HCT116 (cell line): ENCODE data around the gene CDK5RAP2. TPM values are rescaled to one million over a fixed set of nuclear protein-coding genes. Genes with fewer than 3 reads are reported as not detected.

Experiments used
- ATAC-seq: fragments of 200-7000 bp; cut with Tn5 transposase; 2 replicates; pipeline ENCODE4 v1.9.1; 2020; ENCODE audit warnings: mild to moderate bottlenecking, moderate library complexity
- BruUV-seq: library from RNA; stranded (reverse); fragments of 400-500 nt; replicated peaks from 2 replicates; lab custom pipeline; 2021; lab: Mats Ljungman, UMichigan
- CTCF ChIA-PET: fragments of 300-600 bp; sonication (Branson Sonifier 250); formaldehyde crosslinking; loops from one replicate; lab custom pipeline; 2021; ENCODE audit warnings: antibody characterized with exemption; lab: Charles Lee
- POLR2A ChIA-PET: fragments of 300-600, 350-600 bp; sonication (Branson Sonifier 250); formaldehyde crosslinking; loops from one replicate; lab custom pipeline; 2021; ENCODE audit warnings: antibody characterized with exemption; lab: Charles Lee
- RAD21 ChIA-PET, 2 experiments: fragments of 300-600 bp; sonication (Branson Sonifier 250); formaldehyde crosslinking; loops; one replicate each; lab custom pipeline; 2023; ENCODE audit warnings: low total read pairs in 2 of 2; ENCODE audit not compliant: uncharacterized antibody in 2 of 2, unreplicated experiment in 2 of 2, low non-redundant PET in 1 of 2; lab: Charles Lee
- DNase-seq: peaks from one replicate; pipeline ENCODE4 v3.0.0-alpha.2; 2010; ENCODE audit warnings: low read depth, low spot score
- H2AFZ ChIP-seq: fragments of 200-600 bp; shearing (Covaris generic), sonication (generic); 2 replicates; pipeline ENCODE4 v1.6.1; 2017; ENCODE audit warnings: low read depth, mixed run types, mixed read lengths, antibody characterized with exemption, low read length; ENCODE audit not compliant: poor library complexity, severe bottlenecking
- H3K27ac ChIP-seq: 2 replicates; pipeline ENCODE4 v1.5.1; 2012; ENCODE audit warnings: low read depth, low read length
- H3K27me3 ChIP-seq: fragments of 200-600 bp; sonication (generic); 2 replicates; pipeline ENCODE4 v1.6.1; 2016; ENCODE audit warnings: mixed run types, low read length, mixed read lengths; ENCODE audit not compliant: insufficient read depth
- H3K36me3 ChIP-seq, 2 experiments: fragments of 200-500 bp in 1 of 2; fragments of 200-600 bp in 1 of 2; sonication (Bioruptor generic) in 1 of 2; sonication (generic) in 1 of 2; 2 replicates each; pipeline versions ENCODE4 v1.5.1 to v1.6.1; 2014 to 2016; ENCODE audit warnings: low read length in 2 of 2, inconsistent platforms in 1 of 2, mixed read lengths in 1 of 2, mixed run types in 1 of 2; ENCODE audit not compliant: insufficient read depth in 2 of 2, control insufficient read depth in 1 of 2
- H3K4me1 ChIP-seq, 2 experiments: fragments of 200-600 bp in 1 of 2; sonication (generic) in 1 of 2; 2 replicates each; pipeline versions ENCODE4 v1.5.1 to v1.6.1; 2012 to 2017; ENCODE audit warnings: low read length in 2 of 2, inconsistent platforms in 1 of 2, mild to moderate bottlenecking in 1 of 2, mixed read lengths in 1 of 2, mixed run types in 1 of 2, moderate library complexity in 1 of 2; ENCODE audit not compliant: insufficient read depth in 2 of 2, control insufficient read depth in 1 of 2
- H3K4me2 ChIP-seq: fragments of 200-600 bp; sonication (generic); 2 replicates; pipeline ENCODE4 v1.6.1; 2017; ENCODE audit warnings: mixed run types, low read length, mixed read lengths
- H3K4me3 ChIP-seq, 2 experiments: fragments of 200-600 bp in 1 of 2; sonication (generic) in 1 of 2; replicated peaks in 1 of 2; 2 replicates each; pipeline ENCODE4 v1.5.1; 2011 to 2016; ENCODE audit warnings: low read length in 2 of 2, control low read depth in 1 of 2, low read depth in 1 of 2, mild to moderate bottlenecking in 1 of 2, mixed read lengths in 1 of 2, mixed run types in 1 of 2
- H3K79me2 ChIP-seq: fragments of 200-600 bp; sonication (generic); 2 replicates; pipeline ENCODE4 v1.6.1; 2017; ENCODE audit warnings: mild to moderate bottlenecking, mixed run types, low read length, moderate library complexity, mixed read lengths; ENCODE audit not compliant: insufficient read depth
- H3K9ac ChIP-seq: fragments of 200-600 bp; sonication (generic); 2 replicates; pipeline ENCODE4 v1.6.1; 2016; ENCODE audit warnings: low read length, mixed read lengths
- H3K9me2 ChIP-seq: fragments of 200-600 bp; sonication (generic), shearing (Covaris generic); 2 replicates; pipeline ENCODE4 v1.6.1; 2017; ENCODE audit warnings: mixed run types, mild to moderate bottlenecking, moderate library complexity; ENCODE audit not compliant: insufficient read depth
- H3K9me3 ChIP-seq, 2 experiments: fragments of 200-500 bp in 1 of 2; fragments of 200-600 bp in 1 of 2; sonication (Bioruptor generic) in 1 of 2; sonication (generic) in 1 of 2; 2 replicates each; pipeline ENCODE4 v1.6.1; 2014 to 2017; ENCODE audit warnings: low read length in 2 of 2, mixed read lengths in 2 of 2, inconsistent platforms in 1 of 2, low read depth in 1 of 2, mild to moderate bottlenecking in 1 of 2, mixed run types in 1 of 2, moderate library complexity in 1 of 2; ENCODE audit not compliant: control insufficient read depth in 1 of 2, insufficient read depth in 1 of 2
- H4K20me1 ChIP-seq: fragments of 200-600 bp; sonication (generic), shearing (Covaris generic); 2 replicates; pipeline ENCODE4 v1.6.1; 2017; ENCODE audit warnings: mixed run types, mild to moderate bottlenecking, moderate library complexity; ENCODE audit not compliant: insufficient read depth
- CBX3 ChIP-seq: IDR thresholded peaks from 2 replicates; pipeline ENCODE4 v1.6.1; 2012; ENCODE audit warnings: low read depth
- CEBPB ChIP-seq: IDR thresholded peaks from 2 replicates; pipeline ENCODE4 v1.6.1; 2012; ENCODE audit warnings: low read depth
- EGR1 ChIP-seq: IDR thresholded peaks from 2 replicates; pipeline ENCODE4 v1.6.1; 2012; ENCODE audit warnings: low read depth
- ELF1 ChIP-seq: IDR thresholded peaks from 2 replicates; pipeline ENCODE4 v1.6.1; 2012; ENCODE audit warnings: low read depth, borderline replicate concordance
- EZH2 ChIP-seq: fragments of 200-600 bp; sonication (generic); IDR thresholded peaks from 2 replicates; pipeline ENCODE4 v1.6.1; 2017; ENCODE audit warnings: antibody characterized with exemption, mixed run types
- EZH2phosphoT487 ChIP-seq: fragments of 200-600 bp; IDR thresholded peaks from 2 replicates; pipeline ENCODE4 v1.6.1; 2018; ENCODE audit warnings: antibody characterized with exemption, borderline replicate concordance
- FOSL1 ChIP-seq: IDR thresholded peaks from 2 replicates; pipeline ENCODE4 v1.6.1; 2012; ENCODE audit warnings: low read depth
- JUND ChIP-seq: IDR thresholded peaks from 2 replicates; pipeline ENCODE4 v1.6.1; 2012
- MAX ChIP-seq: IDR thresholded peaks from 2 replicates; pipeline ENCODE4 v1.6.1; 2012
- POLR2A ChIP-seq: IDR thresholded peaks from 2 replicates; pipeline ENCODE4 v1.7.0; 2011; ENCODE audit warnings: borderline replicate concordance; ENCODE audit not compliant: insufficient read depth, insufficient read length; ENCODE audit errors: extremely low read depth
- RAD21 ChIP-seq: IDR thresholded peaks from 2 replicates; pipeline ENCODE4 v1.6.1; 2012; ENCODE audit warnings: low read depth, mild to moderate bottlenecking
- SIN3A ChIP-seq: IDR thresholded peaks from 2 replicates; pipeline ENCODE4 v1.6.1; 2012; ENCODE audit warnings: low read depth
- SRF ChIP-seq: IDR thresholded peaks from 2 replicates; pipeline ENCODE4 v1.6.1; 2012; ENCODE audit warnings: low read depth
- YY1 ChIP-seq: IDR thresholded peaks from 2 replicates; pipeline ENCODE4 v1.6.1; 2011; ENCODE audit warnings: low read length, low read depth, moderate library complexity, mild to moderate bottlenecking; ENCODE audit not compliant: insufficient replicate concordance; ENCODE audit errors: extremely low read depth
- ZBTB33 ChIP-seq: IDR thresholded peaks from 2 replicates; pipeline ENCODE4 v1.6.1; 2011; ENCODE audit warnings: mild to moderate bottlenecking, low read length, moderate library complexity; ENCODE audit not compliant: insufficient replicate concordance; ENCODE audit errors: extremely low read depth
- ZFX ChIP-seq: fragments of 450-650 bp; IDR thresholded peaks from 2 replicates; pipeline ENCODE4 v1.6.1; 2017
- ZNF274 ChIP-seq: fragments of 200-500 bp; sonication (Bioruptor generic); IDR thresholded peaks from 2 replicates; pipeline ENCODE4 v1.6.1; 2014; ENCODE audit warnings: mild to moderate bottlenecking, low read depth, low read length, inconsistent platforms
- intact Hi-C: fragments of 100-400 bp; cut with micrococcal nuclease; formaldehyde crosslinking; loops from 2 replicates; pipeline ENCODE4 v1.10.0; 2022
- total RNA-seq: library from RNA; stranded (reverse); gene quantifications from one replicate; pipeline ENCODE4 v1.2.1, GENCODE V29; 2021; ENCODE audit not compliant: unreplicated experiment
- TF ChIP-seq, protein P1 (sequence below), 3 experiments: fragments of 200-600 bp in 1 of 3; sonication (generic) in 1 of 3; IDR thresholded peaks in 2 of 3; conservative IDR thresholded peaks in 1 of 3; 2 replicates each; pipeline ENCODE4 v1.5.1; 2012 to 2017; ENCODE audit warnings: low read depth in 2 of 3, low read length in 2 of 3, antibody characterized with exemption in 1 of 3, borderline replicate concordance in 1 of 3, control low read depth in 1 of 3, mild to moderate bottlenecking in 1 of 3, mixed read lengths in 1 of 3, mixed run types in 1 of 3, moderate library complexity in 1 of 3; ENCODE audit not compliant: insufficient read depth in 1 of 3
- TF ChIP-seq, protein P2 (sequence below): IDR thresholded peaks from 2 replicates; pipeline ENCODE4 v1.6.1; 2012; ENCODE audit warnings: low read depth

Gene CDK5RAP2
- total RNA-seq, 1 experiment from 2014 or later: 56.2 TPM

GRCh38 chr9:120397453-120397852, 182.5 kb downstream of the CDK5RAP2 start:
- no peak overlapping the region for H3K27ac ChIP-seq
- no peaks in the 10 kb centered on the region for H3K27me3 ChIP-seq
- no peak overlapping the region for H2AFZ ChIP-seq
- DNase-seq (no peak), ATAC-seq (no peak)
- intact Hi-C loops: no loop called here
- H3K9ac ChIP-seq: no peak overlapping the region
- H3K4me3 ChIP-seq: no peak overlapping the region
- CTCF ChIA-PET: no interaction called here
- RAD21 ChIA-PET: no interaction called here
- H3K4me2 ChIP-seq: no peak overlapping the region
- POLR2A ChIA-PET: no interaction called here
- no peaks in the 10 kb centered on the region for H4K20me1 ChIP-seq
- no peaks in the 10 kb centered on the region for H3K79me2 ChIP-seq
- no TSS peak for BruUV-seq
- peaks cover 1% of the 10 kb centered on the region in 2 experiments; a peak in 2 of 4 replicates for H3K4me1 ChIP-seq
- TF ChIP-seq EZH2: no peak
- TF ChIP-seq EZH2phosphoT487: no peak
- TF ChIP-seq JUND: no peak
- TF ChIP-seq ZBTB33: no peak
- TF ChIP-seq SRF: no peak
- TF ChIP-seq ZFX: no peak
- TF ChIP-seq CBX3: no peak
- TF ChIP-seq FOSL1: no peak
- TF ChIP-seq ELF1: no peak
- TF ChIP-seq YY1: no peak
- no peak for TF ChIP-seq SIN3A
- TF ChIP-seq RAD21: no peak
- no peak for TF ChIP-seq CEBPB
- TF ChIP-seq, protein P1, sequence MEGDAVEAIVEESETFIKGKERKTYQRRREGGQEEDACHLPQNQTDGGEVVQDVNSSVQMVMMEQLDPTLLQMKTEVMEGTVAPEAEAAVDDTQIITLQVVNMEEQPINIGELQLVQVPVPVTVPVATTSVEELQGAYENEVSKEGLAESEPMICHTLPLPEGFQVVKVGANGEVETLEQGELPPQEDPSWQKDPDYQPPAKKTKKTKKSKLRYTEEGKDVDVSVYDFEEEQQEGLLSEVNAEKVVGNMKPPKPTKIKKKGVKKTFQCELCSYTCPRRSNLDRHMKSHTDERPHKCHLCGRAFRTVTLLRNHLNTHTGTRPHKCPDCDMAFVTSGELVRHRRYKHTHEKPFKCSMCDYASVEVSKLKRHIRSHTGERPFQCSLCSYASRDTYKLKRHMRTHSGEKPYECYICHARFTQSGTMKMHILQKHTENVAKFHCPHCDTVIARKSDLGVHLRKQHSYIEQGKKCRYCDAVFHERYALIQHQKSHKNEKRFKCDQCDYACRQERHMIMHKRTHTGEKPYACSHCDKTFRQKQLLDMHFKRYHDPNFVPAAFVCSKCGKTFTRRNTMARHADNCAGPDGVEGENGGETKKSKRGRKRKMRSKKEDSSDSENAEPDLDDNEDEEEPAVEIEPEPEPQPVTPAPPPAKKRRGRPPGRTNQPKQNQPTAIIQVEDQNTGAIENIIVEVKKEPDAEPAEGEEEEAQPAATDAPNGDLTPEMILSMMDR (IDR thresholded peaks at IDR 0.05 in 2 of 3, conservative IDR thresholded peaks at IDR 0.05 in 1 of 3; ENCODE audit: borderline replicate concordance in 1 of 3, insufficient read depth in 1 of 3, low read depth in 2 of 3, low read length in 2 of 3): no peak
- no peak for TF ChIP-seq MAX
- TF ChIP-seq EGR1: no peak
- TF ChIP-seq ZNF274: no peak
- no peak for TF ChIP-seq POLR2A
- TF ChIP-seq, protein P2, sequence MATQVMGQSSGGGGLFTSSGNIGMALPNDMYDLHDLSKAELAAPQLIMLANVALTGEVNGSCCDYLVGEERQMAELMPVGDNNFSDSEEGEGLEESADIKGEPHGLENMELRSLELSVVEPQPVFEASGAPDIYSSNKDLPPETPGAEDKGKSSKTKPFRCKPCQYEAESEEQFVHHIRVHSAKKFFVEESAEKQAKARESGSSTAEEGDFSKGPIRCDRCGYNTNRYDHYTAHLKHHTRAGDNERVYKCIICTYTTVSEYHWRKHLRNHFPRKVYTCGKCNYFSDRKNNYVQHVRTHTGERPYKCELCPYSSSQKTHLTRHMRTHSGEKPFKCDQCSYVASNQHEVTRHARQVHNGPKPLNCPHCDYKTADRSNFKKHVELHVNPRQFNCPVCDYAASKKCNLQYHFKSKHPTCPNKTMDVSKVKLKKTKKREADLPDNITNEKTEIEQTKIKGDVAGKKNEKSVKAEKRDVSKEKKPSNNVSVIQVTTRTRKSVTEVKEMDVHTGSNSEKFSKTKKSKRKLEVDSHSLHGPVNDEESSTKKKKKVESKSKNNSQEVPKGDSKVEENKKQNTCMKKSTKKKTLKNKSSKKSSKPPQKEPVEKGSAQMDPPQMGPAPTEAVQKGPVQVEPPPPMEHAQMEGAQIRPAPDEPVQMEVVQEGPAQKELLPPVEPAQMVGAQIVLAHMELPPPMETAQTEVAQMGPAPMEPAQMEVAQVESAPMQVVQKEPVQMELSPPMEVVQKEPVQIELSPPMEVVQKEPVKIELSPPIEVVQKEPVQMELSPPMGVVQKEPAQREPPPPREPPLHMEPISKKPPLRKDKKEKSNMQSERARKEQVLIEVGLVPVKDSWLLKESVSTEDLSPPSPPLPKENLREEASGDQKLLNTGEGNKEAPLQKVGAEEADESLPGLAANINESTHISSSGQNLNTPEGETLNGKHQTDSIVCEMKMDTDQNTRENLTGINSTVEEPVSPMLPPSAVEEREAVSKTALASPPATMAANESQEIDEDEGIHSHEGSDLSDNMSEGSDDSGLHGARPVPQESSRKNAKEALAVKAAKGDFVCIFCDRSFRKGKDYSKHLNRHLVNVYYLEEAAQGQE: no peak
- no peaks in the 10 kb centered on the region for H3K9me3 ChIP-seq
- peaks cover 24 to 26% of the 10 kb centered on the region in 2 experiments; a peak in 3 of 4 replicates for H3K36me3 ChIP-seq
- H3K9me2 ChIP-seq: no peaks in the 10 kb centered on the region
